OCI-LY7 (cell line): ENCODE results near the gene ATXN7L3. TPM values are rescaled to one million over a fixed set of nuclear protein-coding genes. Genes with fewer than 3 reads are reported as not detected.
A peak's percentile ranks its signal among the peaks of the same experiment; 100 is the strongest.

Experiments used
- BruUV-seq: library from RNA; stranded (reverse); fragments of 400-500 nt; replicated peaks from 2 replicates; lab custom pipeline; 2021; lab: Mats Ljungman, UMichigan
- CTCF ChIA-PET: fragments of 300-600 bp; sonication (Branson Sonifier 250); formaldehyde crosslinking; loops from one replicate; lab custom pipeline; 2022; ENCODE audit warnings: antibody characterized with exemption; ENCODE audit not compliant: unreplicated experiment; lab: Charles Lee
- POLR2A ChIA-PET: fragments of 300-600 bp; sonication (Branson Sonifier 250); formaldehyde crosslinking; loops from one replicate; lab custom pipeline; 2022; ENCODE audit warnings: antibody characterized with exemption; lab: Charles Lee
- DNase-seq: peaks from one replicate; pipeline ENCODE4 v3.0.0-alpha.2; 2015; ENCODE audit warnings: low spot score
- H2AFZ ChIP-seq: fragments of 200-600 bp; sonication (generic), shearing (Covaris generic); 2 replicates; pipeline ENCODE4 v1.6.1; 2014; ENCODE audit warnings: mild to moderate bottlenecking, antibody characterized with exemption, low read length, moderate library complexity
- H3K27ac ChIP-seq: fragments of 200-600 bp; sonication (generic); 2 replicates; pipeline ENCODE4 v1.5.1; 2014; ENCODE audit warnings: mixed run types, low read depth, mild to moderate bottlenecking, moderate library complexity, low read length, inconsistent platforms; ENCODE audit not compliant: poor library complexity, severe bottlenecking
- H3K36me3 ChIP-seq: fragments of 200-600 bp; sonication (generic); 2 replicates; pipeline ENCODE4 v1.6.1; 2014; ENCODE audit warnings: mild to moderate bottlenecking, antibody characterized with exemption, low read length, moderate library complexity, mixed read lengths; ENCODE audit not compliant: insufficient read depth
- H3K4me1 ChIP-seq: fragments of 200-600 bp; sonication (generic); 2 replicates; pipeline ENCODE4 v1.5.1; 2014; ENCODE audit warnings: mild to moderate bottlenecking, low read length; ENCODE audit not compliant: insufficient read depth, poor library complexity, severe bottlenecking
- H3K4me2 ChIP-seq: fragments of 200-600 bp; sonication (generic); 2 replicates; pipeline ENCODE4 v1.6.1; 2014; ENCODE audit warnings: mild to moderate bottlenecking, low read length
- H3K4me3 ChIP-seq: fragments of 200-600 bp; sonication (generic); 2 replicates; pipeline ENCODE4 v1.5.1; 2014; ENCODE audit warnings: mild to moderate bottlenecking, low read depth, low read length; ENCODE audit not compliant: poor library complexity, severe bottlenecking
- H3K79me2 ChIP-seq: fragments of 200-600 bp; sonication (generic); 2 replicates; pipeline ENCODE4 v1.6.1; 2016; ENCODE audit warnings: low read depth, mild to moderate bottlenecking, low read length, moderate library complexity, mixed read lengths; ENCODE audit not compliant: insufficient read depth
- H3K9me2 ChIP-seq: fragments of 200-600 bp; sonication (generic); 2 replicates; pipeline ENCODE4 v1.6.1; 2016; ENCODE audit warnings: mild to moderate bottlenecking, low read length, mixed read lengths; ENCODE audit not compliant: insufficient read depth
- H3K9me3 ChIP-seq: fragments of 200-600 bp; sonication (generic); 2 replicates; pipeline ENCODE4 v1.6.1; 2014; ENCODE audit warnings: mild to moderate bottlenecking, mixed run types, low read length, mixed read lengths
- H4K20me1 ChIP-seq: fragments of 200-600 bp; sonication (generic); 2 replicates; pipeline ENCODE4 v1.6.1; 2014; ENCODE audit warnings: mild to moderate bottlenecking, antibody characterized with exemption, low read length, moderate library complexity, mixed read lengths; ENCODE audit not compliant: insufficient read depth
- CTCF ChIP-seq: fragments of 200-600 bp; sonication (generic); conservative IDR thresholded peaks from 2 replicates; pipeline ENCODE4 v1.5.1; 2014; ENCODE audit warnings: mild to moderate bottlenecking, antibody characterized with exemption, low read length, moderate library complexity, mixed read lengths
- EZH2phosphoT487 ChIP-seq: fragments of 200-600 bp; sonication (generic); IDR thresholded peaks from 2 replicates; pipeline ENCODE4 v1.6.1; 2018; ENCODE audit warnings: low read depth, borderline replicate concordance, mild to moderate bottlenecking, mixed run types, antibody characterized with exemption, low read length, moderate library complexity, mixed read lengths
- intact Hi-C: fragments of 100-400 bp; cut with micrococcal nuclease; formaldehyde crosslinking; loops from one replicate; pipeline ENCODE4 v1.10.0; 2022; ENCODE audit not compliant: unreplicated experiment
- total RNA-seq, 2 experiments: library from RNA; depleted of rRNA in 1 of 2; stranded (reverse); fragments of >200 nt in 1 of 2; shearing (Covaris generic) in 1 of 2; gene quantifications; 2 replicates each; pipeline ENCODE4 v1.2.3, GENCODE V29; 2014 to 2022

Gene ATXN7L3
- total RNA-seq, 2 experiments from 2014 or later: 57.7 to 106 TPM

- Histone ChIP-seq H4K20me1 (no peaks in the 10 kb centered on the region), H3K79me2 (peaks cover 26% of the 10 kb centered on the region), H3K4me1 (peaks cover 52% of the 10 kb centered on the region), H3K9me2 (no peaks in the 10 kb centered on the region), H3K9me3 (no peaks in the 10 kb centered on the region), H3K36me3 (peaks cover 25% of the 10 kb centered on the region), H3K4me3 (peak overlapping the region; percentile 85), H2AFZ (peak overlapping the region; percentile 43; the same call in 1 of the 2 replicates), H3K27ac (peak overlapping the region; percentile 96), H3K4me2 (peak overlapping the region; percentile 99)
- intact Hi-C loops: loop anchor here (1.0 kb wide), 3 partner anchors 20 to 145 kb away; partner anchors contain the start of gene GRN
- no peak for TF ChIP-seq CTCF
- TF ChIP-seq EZH2phosphoT487: no peak
- CTCF ChIA-PET: interaction anchor here (1.0 kb wide), 1 partner anchor 16 kb away, joined by 4 read pairs; no protein-coding TSS in a partner anchor
- TSS peak; percentile 95 for BruUV-seq
- POLR2A ChIA-PET: interaction anchor here (0.6 to 2.2 kb wide), 4 partner anchors 10 to 21 kb away, joined by 3 to 7 read pairs (median 5); no protein-coding TSS in a partner anchor
- peak; percentile 76 for DNase-seq
These were observed 933 bp upstream of the ATXN7L3 start for GRCh38 chr17:44200478-44201155.

- Histone ChIP-seq H3K79me2 (peaks cover 26% of the 10 kb centered on the region), H3K4me1 (peaks cover 45% of the 10 kb centered on the region), H3K4me3 (peak overlapping the region; percentile 77), H3K9me3 (no peaks in the 10 kb centered on the region), H4K20me1 (no peaks in the 10 kb centered on the region), H3K27ac (peak overlapping the region; percentile 96), H3K36me3 (peaks cover 39% of the 10 kb centered on the region), H2AFZ (no peak overlapping the region), H3K9me2 (no peaks in the 10 kb centered on the region), H3K4me2 (peak overlapping the region; percentile 97)
- intact Hi-C loops: no loop called here
- peak; percentile 77 for DNase-seq
- POLR2A ChIA-PET: interaction anchor here (0.6 to 1.7 kb wide), 4 partner anchors 13 to 1854 kb away, joined by 3 to 11 read pairs (median 4); partner anchors contain the start of gene TMUB2
- BruUV-seq: no TSS peak
- TF ChIP-seq CTCF (no peak), EZH2phosphoT487 (no peak)
- CTCF ChIA-PET: no interaction called here
These were observed 747 bp downstream of the ATXN7L3 start for GRCh38 chr17:44198721-44199552.
